Right lobe of liver (tissue), 4 donors: ENCODE results near the gene NPEPPS.

Experiments
- POLR2A ChIP-seq: fragments of 450-650 bp; IDR thresholded peaks from one replicate; pipeline ENCODE4 v1.6.1; 2017; ENCODE audit warnings: antibody characterized with exemption, mild to moderate bottlenecking
- TF ChIP-seq, protein P1 (sequence below), 4 donors: fragments of 200-600 bp in 3 of 4; fragments of 450-650 bp in 1 of 4; IDR thresholded peaks; one replicate each; pipeline versions ENCODE4 v1.5.1 to v1.8.0; 2016 to 2022; ENCODE audit warnings: antibody characterized with exemption in 4 of 4, mild to moderate bottlenecking in 2 of 4
- donor health status: DM: no; HTN: no; CAD: no.
- donor health status: DM: no; HTN: no; CAD: no.
- donor health status: DM: no; HTN: yes; CAD: no.

GRCh38 chr17:47670064-47670463 is 139.2 kb downstream of the NPEPPS start:
- TF ChIP-seq POLR2A = no peak
- TF ChIP-seq, protein P1, sequence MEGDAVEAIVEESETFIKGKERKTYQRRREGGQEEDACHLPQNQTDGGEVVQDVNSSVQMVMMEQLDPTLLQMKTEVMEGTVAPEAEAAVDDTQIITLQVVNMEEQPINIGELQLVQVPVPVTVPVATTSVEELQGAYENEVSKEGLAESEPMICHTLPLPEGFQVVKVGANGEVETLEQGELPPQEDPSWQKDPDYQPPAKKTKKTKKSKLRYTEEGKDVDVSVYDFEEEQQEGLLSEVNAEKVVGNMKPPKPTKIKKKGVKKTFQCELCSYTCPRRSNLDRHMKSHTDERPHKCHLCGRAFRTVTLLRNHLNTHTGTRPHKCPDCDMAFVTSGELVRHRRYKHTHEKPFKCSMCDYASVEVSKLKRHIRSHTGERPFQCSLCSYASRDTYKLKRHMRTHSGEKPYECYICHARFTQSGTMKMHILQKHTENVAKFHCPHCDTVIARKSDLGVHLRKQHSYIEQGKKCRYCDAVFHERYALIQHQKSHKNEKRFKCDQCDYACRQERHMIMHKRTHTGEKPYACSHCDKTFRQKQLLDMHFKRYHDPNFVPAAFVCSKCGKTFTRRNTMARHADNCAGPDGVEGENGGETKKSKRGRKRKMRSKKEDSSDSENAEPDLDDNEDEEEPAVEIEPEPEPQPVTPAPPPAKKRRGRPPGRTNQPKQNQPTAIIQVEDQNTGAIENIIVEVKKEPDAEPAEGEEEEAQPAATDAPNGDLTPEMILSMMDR (IDR thresholded peaks at IDR 0.05) = no peak
